GM18520 (cell line): ENCODE results near the gene FIGNL2.
"Not testable (repeated sequence)": the region's sequence is repeated elsewhere in the genome, so short reads cannot be mapped to it uniquely, and the experiment has no call there.

Experiments
- ATAC-seq: cut with Tn5 transposase; IDR thresholded peaks from one replicate; pipeline ENCODE4 v1.9.1; 2021; ENCODE audit not compliant: unreplicated experiment

FIGNL2 gene

GRCh38 chr12:51848326-51848727 is at the start of gene FIGNL2:
TSS of gene FIGNL2 (minus strand) at chr12:51848718. CDS start at chr12:51822413, 26,305 bp downstream.
- ATAC-seq, result no peak

- ATAC-seq, result no peak
Observed at GRCh38 chr12:51897181-51897580, 48.7 kb upstream of the FIGNL2 start.

GRCh38 chr12:51896236-51896635 is 47.7 kb upstream of the FIGNL2 start:
- ATAC-seq, result no peak

- no peak for ATAC-seq
Observed at GRCh38 chr12:51895378-51896135, 47.0 kb upstream of the FIGNL2 start.

- ATAC-seq, result no peak
Observed at GRCh38 chr12:51893786-51894185, 45.3 kb upstream of the FIGNL2 start.

- no peak for ATAC-seq
Observed at GRCh38 chr12:51891843-51892242, 43.3 kb upstream of the FIGNL2 start.

GRCh38 chr12:51890511-51891171 is 42.1 kb upstream of the FIGNL2 start:
- no peak for ATAC-seq

- ATAC-seq, result no peak
Observed at GRCh38 chr12:51890133-51890464, 41.6 kb upstream of the FIGNL2 start.

GRCh38 chr12:51889216-51890132 is 41.0 kb upstream of the FIGNL2 start:
- no peak for ATAC-seq

- ATAC-seq, result no peak
Observed at GRCh38 chr12:51888316-51889215, 40.0 kb upstream of the FIGNL2 start.

- no peak for ATAC-seq
Observed at GRCh38 chr12:51887476-51888315, 39.2 kb upstream of the FIGNL2 start, which contains the start of gene ANKRD33. TSS of gene ANKRD33 (plus strand) at chr12:51888103. CDS start at chr12:51888187, 84 bp downstream.

GRCh38 chr12:51886021-51886710 is 37.6 kb upstream of the FIGNL2 start:
- no peak for ATAC-seq

- not testable (repeated sequence) for ATAC-seq
Observed at GRCh38 chr12:51885294-51886020, 36.9 kb upstream of the FIGNL2 start.

GRCh38 chr12:51884676-51885229 is 36.2 kb upstream of the FIGNL2 start:
- no peak for ATAC-seq

- ATAC-seq, result no peak
Observed at GRCh38 chr12:51883998-51884675, 35.6 kb upstream of the FIGNL2 start.

GRCh38 chr12:51883295-51883694 is 34.8 kb upstream of the FIGNL2 start:
- ATAC-seq, result no peak

- no peak for ATAC-seq
Observed at GRCh38 chr12:51879102-51879501, 30.6 kb upstream of the FIGNL2 start.
